ENCODE measurements around the gene MBD2.

The MBD2 gene

DNA sequence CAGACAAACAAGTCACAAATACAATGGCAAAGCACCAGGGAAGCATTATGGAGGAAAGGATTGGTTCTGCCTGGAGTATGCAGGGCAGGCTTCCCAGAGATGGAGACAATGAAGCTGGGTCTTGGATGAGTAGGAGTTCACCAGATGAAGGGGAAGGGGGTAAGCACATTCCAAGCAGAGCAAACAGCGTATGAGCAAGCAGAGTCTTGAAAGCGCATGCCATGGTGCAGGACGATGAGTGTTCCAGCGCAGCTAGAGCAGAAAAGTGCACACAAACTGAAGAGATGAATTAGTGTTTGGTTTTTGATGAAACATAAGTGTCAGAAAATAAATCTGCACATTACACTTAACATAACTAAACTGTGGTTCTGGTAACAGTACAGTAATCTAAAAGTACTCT lies 21.6 kb downstream of the MBD2 start:
- no peak for DNase-seq (ENCODE audit: low read depth in 2 of 2, low spot score in 1 of 2)

DNA sequence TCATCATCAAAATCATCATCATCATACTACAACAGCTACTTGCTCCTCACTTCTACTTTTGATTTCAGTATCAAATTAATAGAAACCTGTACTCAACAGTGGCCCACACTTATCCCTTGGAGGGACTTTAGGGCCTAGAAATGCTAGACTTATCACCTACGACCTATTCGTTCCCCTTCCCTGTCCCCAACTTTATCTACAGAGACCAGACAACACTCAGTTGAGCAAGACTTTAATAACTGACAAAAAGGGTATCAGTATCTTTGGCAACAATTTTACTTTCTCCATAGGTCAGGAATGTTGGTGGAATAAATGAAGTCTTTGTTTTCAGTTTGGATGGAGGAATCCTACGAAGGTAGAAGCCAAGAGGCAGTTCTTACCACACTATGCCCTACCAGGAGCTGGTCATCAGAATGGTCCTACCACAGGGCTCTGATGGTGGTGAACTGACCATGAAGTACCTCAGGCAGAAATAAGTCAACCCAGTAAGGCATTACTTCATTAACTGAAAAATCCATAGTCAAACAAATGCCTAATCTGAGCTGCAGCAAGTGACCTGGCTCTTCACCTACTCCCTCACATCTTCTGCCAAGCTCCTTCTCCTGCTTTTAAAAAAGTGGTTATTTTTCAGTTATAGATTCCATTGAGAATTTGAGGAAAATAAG lies 26.6 kb downstream of the MBD2 start:
- DNase-seq (ENCODE audit: low read depth in 2 of 2, low spot score in 1 of 2): no peak

DNA sequence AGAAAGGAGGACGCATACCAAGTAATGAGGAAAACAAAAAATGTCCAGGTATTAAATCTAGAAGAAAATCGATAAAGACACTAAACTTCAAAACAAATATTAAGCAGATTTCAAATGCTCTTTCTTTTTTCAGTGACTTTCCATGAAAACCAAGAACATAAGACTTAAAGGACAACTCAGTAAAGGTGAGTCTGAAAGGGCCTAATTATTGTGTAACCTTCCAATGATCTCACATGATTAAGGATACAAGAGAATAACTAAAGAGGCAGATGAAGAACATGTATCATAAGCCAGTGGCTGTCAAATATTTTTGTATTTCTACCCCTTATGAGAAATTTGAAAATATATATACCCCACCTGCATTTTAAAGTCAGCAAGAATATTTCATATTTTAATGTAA lies 30.7 kb downstream of the MBD2 start:
- no peak for DNase-seq (ENCODE audit: low read depth in 2 of 2, low spot score in 1 of 2)

DNA sequence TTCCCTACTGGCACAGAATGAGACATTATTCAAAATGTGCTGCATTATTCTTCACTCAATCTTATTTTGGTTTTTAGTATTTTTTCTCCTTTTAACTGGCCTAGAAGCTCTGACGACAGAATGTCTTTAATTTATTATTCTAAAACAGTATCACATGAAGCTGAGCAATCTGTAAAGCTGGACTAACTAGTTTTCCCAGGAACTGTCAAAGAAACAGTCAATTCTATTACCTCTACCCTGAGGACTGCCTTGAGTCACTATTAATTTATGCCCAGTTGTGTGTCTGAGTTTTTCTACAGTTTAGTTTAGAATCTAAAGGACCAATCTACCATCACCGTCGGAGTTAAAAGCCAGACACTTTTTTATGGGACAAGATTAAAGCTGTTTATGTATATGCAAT lies 31.6 kb downstream of the MBD2 start:
- DNase-seq (ENCODE audit: low read depth in 2 of 2, low spot score in 1 of 2): no peak

DNA sequence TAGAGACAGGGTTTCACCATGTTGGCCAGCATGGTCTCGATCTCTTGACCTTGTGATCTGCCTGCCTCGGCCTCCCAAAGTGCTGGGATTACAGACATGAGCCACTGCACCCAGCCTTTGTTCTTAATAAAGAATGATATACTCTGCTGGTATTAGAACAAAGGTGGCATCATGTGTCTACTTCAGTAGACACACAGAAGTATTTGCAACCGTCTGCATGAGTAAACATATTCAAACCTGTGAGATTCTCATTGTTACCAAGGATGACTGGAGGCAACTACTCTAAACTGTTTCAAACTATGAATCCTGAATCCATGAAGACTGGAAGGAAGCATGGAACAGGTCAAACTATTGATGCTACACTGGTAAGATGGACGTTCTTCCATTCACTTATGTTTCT lies 32.1 kb downstream of the MBD2 start:
- DNase-seq (ENCODE audit: low read depth in 2 of 2, low spot score in 1 of 2): no peak

DNA sequence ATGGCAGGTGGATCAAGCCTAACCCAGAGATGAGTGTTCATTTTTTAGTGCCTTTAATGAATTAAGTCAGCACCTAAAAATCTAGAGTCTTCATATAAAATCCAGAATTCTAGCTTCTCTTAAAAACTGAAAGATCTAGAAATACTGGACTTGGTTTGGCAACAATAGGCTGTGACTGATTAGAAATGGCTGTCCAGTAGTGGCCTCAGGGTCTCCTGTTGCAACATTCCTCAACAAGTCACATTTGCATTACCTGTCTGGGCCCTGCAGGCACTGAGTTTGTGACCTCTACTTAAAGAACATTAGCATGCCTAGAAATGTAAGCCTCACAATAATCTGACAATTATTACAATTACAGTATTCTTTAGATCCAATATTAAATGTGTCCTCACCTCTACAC lies 33.1 kb downstream of the MBD2 start:
- no peak for DNase-seq (ENCODE audit: low read depth in 2 of 2, low spot score in 1 of 2)

DNA sequence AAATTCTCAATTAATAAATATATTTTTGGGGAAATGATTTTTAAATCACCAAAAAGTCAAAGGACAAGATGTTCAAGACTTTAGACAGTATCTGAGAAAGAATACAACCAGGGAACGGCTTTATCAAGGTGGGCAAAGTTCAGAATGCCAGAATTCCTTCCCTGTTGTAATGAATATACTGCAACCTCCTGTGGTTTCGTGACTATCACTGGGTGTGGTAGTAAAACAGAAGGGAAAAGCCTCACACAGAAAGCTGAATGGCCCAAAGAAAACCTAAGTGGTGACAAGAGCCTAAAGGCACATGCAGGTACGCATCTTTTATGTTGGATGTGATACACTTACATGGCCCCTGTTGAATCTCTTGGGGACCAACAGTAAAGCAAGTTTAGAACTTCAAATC lies 37.1 kb downstream of the MBD2 start:
- DNase-seq (ENCODE audit: low read depth in 2 of 2, low spot score in 1 of 2): no peak

DNA sequence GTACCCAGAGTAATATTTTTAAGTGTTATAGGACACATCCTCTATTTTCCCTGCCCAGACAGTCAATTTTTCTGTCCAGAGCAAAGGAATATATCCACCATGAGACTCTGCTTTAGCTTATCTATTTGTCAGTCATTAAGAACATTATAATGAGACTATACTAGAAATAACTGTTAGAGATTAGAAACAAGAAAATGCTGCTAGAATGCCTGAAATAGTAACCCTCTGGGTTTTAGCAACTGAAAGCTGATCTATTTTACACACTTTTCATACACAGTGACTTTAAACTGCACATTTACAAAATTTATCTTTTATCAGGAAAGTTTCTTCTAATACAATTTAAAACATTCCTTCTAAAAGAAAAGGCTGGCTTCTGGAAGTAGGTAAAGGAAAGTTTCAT lies 39.6 kb downstream of the MBD2 start:
- DNase-seq (ENCODE audit: low read depth in 2 of 2, low spot score in 1 of 2): no peak

DNA sequence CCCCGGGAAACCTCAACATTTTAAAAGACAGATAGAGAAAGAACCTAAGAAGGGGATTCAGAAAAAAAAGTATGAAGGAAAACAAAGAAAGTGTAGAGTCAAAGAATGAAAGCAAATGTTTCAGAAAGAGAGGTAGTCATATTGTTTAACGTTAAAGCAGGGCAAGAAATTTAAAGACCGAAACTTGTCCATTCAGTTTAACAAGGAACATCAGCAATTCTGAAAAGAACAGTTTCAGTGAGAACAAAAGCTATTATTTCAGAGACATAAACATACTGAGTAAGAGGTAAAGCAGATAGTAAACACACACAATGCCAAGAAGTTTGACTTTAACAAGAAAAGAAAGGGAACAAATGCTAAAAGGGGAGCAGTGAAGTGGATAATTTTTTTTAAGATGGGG lies 41.1 kb downstream of the MBD2 start:
- no peak for DNase-seq (ENCODE audit: low read depth in 2 of 2, low spot score in 1 of 2)

DNA sequence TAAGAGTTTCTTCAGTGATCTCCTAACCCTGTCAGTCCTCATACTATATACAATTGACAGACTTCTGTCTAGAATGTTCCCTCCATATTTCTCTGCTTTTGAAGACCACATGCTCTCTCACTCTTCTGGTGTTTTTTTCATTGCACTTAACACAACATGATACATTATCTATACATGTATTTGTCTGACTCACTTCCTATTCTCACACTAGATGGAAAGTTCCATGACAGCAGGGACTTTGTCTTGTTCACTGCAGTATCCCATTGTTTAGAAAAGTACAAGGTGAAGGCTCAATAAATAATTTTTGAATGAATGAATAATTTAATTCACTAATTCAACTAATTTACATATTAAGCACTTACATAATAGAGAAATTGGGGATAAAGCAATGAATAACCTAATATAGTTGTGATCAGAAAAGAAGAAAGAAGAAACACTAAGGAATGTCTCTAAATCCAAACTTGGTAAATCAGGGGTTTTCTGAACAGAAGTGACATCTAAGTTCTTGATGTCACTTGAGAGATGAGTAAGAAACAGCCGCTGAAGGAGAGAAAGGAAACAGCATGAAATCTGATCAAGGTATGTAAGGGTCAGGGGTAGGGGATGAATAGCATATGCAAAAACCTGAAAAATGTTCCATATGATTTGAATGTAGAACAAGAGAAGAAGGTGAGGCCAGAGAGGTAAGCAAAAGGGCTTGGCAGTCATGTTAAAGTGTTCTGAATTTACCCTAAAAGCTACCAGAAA lies 42.4 kb downstream of the MBD2 start:
- no peak for DNase-seq (ENCODE audit: low read depth in 2 of 2, low spot score in 1 of 2)

DNA sequence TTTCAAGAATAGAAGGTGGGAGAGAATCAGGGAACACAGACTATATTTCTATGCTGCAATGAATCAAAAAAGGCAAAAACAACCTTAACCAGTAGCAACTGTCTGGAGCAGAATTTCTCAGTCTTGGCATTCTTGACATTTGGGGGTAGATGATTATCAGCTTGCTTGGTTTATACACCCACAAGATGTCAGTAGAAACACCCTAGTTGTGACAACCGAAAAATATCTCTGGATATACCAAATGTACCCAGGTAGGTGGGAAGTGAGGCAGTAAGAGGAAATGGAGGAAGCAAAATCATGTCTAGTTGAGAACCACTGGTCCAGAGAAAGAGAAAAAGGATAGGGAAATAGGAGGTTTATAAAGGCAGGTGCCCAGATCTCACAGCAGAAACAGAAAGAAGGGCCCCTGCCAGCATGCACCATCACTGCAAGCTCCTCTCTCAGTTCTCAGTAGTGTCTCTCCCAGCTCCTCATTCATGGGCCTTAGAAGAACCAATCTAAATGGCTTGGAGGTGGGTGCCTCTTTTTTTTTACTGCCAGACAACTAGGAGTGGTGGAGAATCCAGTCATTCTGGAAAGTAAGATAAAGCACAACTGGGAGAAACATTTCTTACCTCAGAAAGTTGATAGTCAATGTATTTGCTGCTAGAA lies 50.4 kb downstream of the MBD2 start:
- DNase-seq (ENCODE audit: low read depth in 2 of 2, low spot score in 1 of 2): no peak

DNA sequence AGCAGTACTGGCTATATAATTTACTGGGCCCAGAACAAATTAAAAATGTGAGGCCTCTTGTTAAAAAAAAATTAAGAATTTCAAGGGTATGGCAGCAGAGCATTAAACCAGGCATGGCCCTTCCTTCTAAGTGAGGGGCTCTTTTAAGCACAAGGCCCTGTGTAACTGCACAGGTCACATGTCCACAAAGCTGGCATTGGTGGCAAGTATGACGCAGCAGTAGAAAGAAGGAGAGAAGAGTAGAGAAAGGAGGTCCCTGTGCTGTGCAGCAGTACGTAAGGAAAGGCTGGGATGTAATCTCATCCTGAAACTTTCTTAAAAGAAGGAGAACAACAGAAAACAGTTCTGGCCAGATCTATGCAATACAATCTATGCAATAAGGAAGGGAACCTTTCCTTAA lies 51.2 kb downstream of the MBD2 start:
- no peak for DNase-seq (ENCODE audit: low read depth in 2 of 2, low spot score in 1 of 2)

DNA sequence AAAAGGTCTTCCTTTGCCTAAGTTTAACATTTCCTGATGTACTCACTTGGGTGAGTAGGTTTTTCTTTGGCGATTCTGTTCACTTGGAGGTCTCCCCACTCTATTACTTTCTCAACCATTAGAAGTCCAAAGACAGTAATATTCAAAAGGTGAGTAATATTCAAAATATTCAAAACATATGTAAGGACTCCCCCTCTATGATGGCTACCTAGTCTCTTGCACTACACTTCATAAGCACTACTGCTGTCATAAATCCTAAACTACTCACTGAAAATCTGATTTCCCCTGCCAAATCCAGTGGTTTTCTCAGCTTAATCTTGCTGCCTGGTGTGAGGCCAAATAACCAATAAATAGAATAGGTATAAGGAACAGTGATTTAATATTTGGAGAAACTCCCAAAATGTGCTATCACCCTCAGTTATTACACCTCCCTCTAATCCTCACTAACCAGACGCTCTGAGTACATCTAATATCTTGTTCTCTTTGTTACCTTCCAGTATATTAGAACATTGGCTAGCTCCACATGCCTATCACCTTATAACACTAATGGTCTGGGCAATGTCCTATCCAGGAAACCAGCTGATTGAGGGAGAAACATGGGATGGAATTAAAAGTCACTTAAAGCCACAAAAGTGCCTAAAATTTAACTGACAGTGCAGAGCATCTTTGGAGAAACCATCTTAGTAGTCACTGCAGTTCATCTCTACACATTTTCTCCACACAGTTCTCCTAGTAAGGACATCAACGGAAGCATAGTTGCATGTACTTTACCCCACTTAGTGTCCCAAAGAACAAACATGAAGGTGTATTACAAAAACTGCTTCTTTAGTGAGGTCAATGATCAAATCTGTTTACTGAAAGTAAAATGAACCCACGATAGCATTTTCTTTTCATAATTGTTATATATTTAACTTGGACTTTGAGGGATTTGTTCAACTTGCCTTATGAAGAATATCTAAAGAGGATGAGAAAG lies 54.8 kb downstream of the MBD2 start:
- no peak for DNase-seq (ENCODE audit: low read depth in 2 of 2, low spot score in 1 of 2)

DNA sequence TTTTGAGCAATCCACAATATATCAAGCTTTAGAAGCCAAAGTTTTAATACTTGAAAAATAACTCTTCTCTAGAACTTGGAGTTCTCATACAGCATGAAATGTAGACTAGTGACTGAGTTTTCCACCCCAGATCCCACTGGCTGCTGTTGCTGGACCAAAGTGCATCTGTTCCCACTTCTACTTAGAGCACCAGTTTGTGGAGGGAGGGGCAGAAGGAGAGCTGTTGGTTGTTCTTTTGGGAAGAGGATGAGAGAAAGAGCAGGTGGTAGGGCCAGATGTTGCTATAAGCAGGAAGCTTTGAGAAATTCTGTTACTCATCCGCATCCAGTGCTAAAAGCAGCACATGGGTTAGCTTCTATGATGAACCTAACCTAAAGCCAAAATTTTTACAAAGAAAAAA lies 59.0 kb downstream of the MBD2 start:
- no peak for DNase-seq (ENCODE audit: low read depth in 2 of 2, low spot score in 1 of 2)

DNA sequence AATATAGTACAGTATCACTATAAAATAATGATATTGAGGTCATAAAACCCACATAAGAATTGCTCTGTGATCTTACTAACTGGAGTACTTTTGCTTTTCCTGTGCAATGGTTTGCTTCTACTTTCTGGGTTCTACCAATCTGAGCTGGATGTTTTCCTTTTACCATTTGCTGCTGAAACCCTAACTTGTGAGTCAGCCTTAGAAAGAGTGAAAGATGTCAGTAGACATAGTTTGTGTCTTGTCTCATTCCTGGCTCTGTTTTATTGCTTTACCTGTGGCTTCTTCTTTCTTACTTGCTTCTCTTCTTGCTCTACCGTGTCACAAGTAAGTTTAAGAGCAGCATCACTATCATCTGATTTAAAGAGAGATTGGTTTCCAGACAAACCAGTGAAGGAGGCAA lies 61.0 kb downstream of the MBD2 start:
- DNase-seq (ENCODE audit: low read depth in 2 of 2, low spot score in 1 of 2): no peak

DNA sequence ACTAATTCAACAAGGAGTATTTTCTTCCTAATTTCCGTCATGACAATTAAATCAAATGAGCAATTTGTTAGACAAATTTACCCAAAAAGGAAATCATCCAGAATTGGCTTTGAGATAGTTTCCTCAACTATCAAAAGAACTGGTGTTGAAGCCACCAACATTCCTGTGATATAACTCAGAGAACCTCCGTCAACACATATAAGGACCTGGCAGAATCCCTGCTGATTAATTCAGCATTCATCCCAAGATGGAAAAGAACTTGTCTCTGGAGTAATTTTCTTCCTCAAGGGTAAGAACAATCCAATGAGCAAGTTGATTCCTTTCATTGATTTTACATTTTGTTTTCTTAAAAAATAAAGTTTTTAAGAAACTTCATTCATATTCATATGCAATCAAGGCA lies 62.0 kb downstream of the MBD2 start:
- no peak for DNase-seq (ENCODE audit: low read depth in 2 of 2, low spot score in 1 of 2)

DNA sequence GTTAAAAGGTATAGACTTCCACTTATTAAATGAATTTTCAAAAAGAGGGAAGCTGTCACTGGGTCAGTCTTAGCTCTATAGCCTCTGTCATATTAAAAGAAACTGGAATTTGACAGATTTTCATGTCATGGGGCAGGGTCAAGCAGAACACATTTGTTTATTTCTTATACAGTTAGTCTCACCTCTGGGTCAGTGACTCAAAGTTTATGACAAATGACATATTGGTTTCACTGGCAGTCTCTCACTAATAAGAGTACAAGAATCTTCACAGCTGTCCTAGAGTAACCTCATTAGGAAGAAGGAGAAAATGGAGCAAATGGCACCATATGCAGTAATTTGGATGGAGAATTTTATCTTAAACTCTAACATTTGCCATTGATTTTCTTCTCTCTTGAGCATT lies 63.2 kb downstream of the MBD2 start:
- no peak for DNase-seq (ENCODE audit: low read depth in 2 of 2, low spot score in 1 of 2)

DNA sequence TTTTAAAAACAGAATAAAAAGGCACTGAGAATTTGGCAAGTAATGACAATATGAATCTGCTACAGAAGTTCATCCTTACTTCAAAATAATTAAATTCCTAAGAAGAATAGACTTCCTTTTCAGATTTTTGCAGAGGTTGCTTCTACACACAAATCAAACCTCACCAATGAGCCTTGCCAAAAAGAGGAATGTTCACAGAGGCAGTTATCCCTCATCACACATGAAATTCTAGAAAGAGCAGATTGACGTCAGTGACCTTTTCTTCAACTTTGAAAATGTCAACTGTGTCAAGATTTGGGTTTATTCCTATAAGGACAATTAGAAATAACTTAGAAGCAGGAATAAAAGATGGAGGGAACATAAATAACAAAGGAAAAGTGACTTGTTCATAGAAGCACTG lies 64.6 kb downstream of the MBD2 start:
- no peak for DNase-seq (ENCODE audit: low read depth in 2 of 2, low spot score in 1 of 2)

DNA sequence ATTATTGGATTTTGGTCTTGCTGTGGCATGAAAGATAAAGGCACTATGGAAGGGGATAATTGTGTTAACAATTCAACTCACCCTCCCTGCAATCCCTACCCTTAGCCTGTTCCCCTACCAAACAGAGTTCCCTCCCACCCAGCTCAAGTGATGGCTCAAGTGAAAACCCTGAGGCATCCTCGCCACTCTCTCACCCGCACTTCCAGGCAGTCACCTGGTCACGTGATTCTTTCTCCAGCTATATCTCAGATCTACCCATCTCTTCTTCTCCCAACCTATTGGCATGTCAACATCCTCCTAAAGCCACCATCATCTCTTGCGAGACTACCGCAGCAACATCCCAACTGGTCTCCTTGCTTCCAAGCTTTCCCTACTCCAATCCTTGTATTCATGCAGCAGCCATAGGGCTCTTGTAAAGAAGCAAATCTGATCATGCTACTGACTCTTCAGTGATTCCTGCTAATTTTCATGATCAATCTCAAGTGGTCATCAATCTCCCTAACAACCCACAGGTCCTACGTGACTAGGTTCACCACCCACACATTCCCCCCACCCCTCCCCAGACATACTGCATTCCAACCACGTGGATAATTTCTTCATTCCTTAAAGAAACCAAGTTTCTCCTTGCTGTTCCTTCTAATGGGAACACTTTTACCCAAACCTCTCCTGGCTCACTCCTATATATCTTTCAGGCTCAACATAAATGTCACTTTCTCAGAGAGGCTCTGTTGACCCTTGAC lies 66.7 kb downstream of the MBD2 start:
- no peak for DNase-seq (ENCODE audit: low read depth in 2 of 2, low spot score in 1 of 2)

DNA sequence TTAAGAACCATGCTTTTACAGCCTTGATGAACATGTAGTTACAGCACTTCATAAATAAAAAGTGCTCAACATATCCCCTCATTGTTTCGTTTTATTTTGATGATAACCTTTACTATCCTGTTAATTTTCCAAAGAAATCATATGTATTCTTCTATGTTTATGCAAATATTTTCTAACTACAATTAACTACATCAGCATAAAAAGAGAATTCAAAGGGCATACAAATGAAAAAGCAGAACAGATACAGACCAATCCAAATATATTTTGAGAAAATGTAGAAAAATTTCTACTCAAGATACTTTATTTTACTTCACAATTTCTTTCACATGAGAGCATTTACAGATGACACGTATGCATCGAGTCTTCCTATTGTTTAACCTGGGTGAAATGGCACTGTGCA lies 69.1 kb downstream of the MBD2 start:
- no peak for DNase-seq (ENCODE audit: low read depth in 2 of 2, low spot score in 1 of 2)

DNA sequence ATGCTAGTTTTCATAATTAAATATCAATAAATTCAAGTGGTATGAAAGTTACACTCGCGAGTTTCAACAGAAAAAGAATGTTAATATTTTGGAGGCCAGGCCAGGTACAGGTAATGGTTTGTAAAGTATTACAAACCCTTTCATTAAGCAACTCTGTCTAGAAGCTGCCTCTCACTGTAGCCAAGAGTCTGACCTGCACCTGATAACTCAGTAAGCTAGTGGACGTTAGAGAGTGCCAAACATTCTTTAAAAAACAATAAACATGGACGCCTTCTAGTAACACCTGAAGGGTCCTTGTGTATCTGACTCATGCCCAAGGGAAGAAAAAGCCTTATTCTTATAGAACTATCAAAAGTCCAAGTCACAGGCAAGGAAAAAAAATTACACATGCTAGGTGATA lies 70.2 kb downstream of the MBD2 start:
- DNase-seq (ENCODE audit: low read depth in 2 of 2, low spot score in 1 of 2): no peak

Data from stimulated activated CD8-positive, alpha-beta memory T cell treated with anti-CD3 and anti-CD28 coated beads, Interleukin-4, amount 100 ng/mL, for 1 hour (primary cell).